Putamen (tissue), 1 donor: Measurements from ENCODE around the gene BLM.

Source experiments
- DNase-seq: peaks from one replicate; pipeline ENCODE4 v3.0.0-alpha.2; 2016; ENCODE audit warnings: low spot score

BLM gene

DNA sequence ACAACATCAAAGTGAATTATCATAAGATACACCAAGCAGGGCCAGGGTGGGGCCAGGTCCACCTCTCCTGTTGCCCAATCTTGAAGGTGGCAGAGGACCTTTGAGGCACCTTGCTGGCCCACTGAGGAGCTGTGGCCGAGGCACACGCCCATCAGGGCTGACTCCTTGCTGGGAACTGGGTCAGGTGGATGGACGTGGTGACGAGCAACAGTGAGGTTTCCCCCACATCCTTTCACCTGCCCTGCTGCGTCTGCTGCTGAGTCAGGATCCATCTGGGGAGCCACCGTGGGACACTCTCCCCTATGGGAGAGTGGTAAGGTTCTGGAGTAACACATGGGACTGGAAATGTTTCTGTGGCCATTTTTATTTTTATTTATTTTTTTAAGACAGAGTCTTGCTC, 134.0 kb downstream of the BLM start:
- DNase-seq: no peak

DNA sequence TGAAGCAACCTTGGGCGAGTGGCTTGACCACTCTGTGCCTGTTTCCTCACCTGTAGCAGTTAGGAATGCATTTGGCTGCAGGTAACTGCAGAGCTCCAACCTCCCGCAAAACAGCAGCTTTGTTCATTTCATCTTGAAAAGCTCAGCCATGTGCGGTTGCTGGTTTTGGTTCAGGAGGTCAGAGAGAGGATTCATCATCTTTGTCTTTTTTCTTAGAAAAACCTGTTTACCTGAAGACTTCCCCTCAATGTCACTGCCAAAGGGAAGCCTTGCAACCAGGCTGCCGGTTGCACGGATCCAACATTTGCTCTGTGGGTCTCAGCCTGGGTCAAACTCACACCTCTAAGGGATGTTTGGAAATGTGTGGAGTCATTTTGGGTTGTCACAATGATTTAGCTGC, 134.8 kb downstream of the BLM start:
- DNase-seq: no peak

DNA sequence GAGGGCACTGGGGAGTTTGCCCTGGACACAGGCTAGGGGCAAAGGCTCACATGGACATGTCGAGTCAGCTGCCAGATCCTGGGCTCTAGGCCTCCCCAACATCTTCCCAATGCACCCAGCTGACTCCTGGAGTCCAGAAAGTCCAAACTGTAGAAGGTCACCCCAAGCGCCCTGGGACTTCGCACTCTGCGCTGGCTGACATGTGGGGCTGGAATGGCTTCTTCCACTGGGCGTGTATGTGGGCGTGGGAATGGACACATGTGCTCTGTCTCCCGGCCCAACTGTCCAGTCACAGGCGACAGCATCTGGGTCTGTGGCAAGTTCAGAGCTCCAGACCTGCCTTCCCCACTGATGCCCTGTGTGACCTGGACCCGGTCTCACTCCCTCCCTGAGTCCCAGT, 138.0 kb downstream of the BLM start:
- DNase-seq: no peak

DNA sequence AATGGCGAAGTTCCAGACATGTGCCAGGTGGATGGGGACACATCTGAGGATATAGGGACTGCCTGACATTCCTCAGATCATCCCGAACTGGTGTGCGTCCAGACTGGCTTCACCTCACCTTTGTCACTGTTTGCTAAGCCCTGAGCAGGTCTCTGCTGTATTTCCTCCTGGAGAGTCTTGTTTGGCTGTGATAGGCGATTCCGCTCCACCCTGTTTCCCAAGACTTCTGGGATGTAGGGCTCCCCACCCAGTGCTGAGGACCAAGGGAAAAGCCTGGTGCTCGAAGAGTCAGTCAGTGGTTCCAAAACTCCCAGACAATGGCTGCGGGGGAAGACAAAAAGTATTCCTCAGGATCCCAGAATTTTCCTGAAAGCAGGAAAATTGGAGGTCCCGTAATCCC, 140.2 kb downstream of the BLM start:
- no peak for DNase-seq

DNA sequence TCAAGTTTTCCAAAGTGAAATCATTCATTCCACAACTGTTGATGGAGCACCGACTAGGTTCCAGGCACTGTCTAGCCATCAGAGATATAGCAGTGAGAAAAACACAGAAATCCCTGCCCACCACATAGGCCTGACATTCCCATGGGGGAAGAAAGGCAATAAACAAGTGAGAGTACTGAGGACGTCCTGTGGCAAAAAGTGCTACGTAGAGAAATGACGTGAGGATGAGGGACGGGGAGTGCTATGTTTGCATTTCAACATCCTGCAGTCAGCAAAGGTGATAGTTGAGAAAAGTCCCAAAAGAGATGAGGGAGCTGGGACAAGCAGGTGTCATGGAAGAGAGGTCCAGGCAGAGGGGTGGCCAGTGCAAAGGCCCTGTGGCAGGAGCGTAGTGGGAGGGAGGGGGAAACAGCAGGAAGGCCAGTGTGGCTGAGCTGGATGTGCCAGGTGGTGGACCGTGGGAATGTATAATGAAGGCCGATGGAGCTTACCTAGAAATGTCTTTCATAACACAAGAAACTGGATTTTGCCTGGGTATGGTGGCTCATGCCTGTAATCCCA, 140.8 kb downstream of the BLM start:
- DNase-seq: no peak

- no peak for DNase-seq
Measured at GRCh38 chr15:90859234-90860131, 142.3 kb downstream of the BLM start.

GRCh38 chr15:90860450-90860849, 143.3 kb downstream of the BLM start:
- no peak for DNase-seq

- DNase-seq: no peak
Measured at GRCh38 chr15:90860942-90861675, 144.0 kb downstream of the BLM start.

DNA sequence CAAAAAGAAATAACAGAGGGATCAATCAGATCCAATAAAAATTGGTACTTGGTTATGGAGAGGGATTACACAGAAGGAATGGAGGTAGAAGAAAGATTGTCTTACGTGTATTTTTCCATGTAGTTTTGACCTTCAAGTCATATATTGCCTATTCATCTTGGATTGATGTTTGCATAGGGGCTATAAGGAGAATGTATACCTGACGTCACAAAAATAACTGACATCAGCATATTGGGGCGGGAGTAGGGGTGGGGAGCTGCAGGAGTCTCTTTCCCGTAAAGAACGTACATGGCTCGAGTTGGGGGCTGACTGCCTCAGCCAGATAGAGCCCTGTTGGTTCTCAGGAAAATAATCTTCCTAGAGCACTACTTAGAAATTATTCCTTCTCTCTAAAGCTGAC, 145.3 kb downstream of the BLM start:
- no peak for DNase-seq

- no peak for DNase-seq
Measured at GRCh38 chr15:90862964-90863778, 146.0 kb downstream of the BLM start.

- no peak for DNase-seq
Measured at GRCh38 chr15:90863987-90864386, 146.8 kb downstream of the BLM start.

- no peak for DNase-seq
Measured at GRCh38 chr15:90864507-90864906, 147.4 kb downstream of the BLM start.

- no peak for DNase-seq
Measured at GRCh38 chr15:90865702-90866101, 148.6 kb downstream of the BLM start.
